Neural cell (in vitro differentiated cells): Measurements from ENCODE around the gene RMC1. TPM values are rescaled to one million over a fixed set of nuclear protein-coding genes. Genes with fewer than 3 reads are reported as not detected.

Experiments
- H2AFZ ChIP-seq: fragments of 200-600, 300-800 bp; sonication (generic), shearing (Covaris generic); 2 replicates; pipeline ENCODE4 v1.6.0; 2014; ENCODE audit warnings: low read depth, mild to moderate bottlenecking, antibody characterized with exemption, low read length, moderate library complexity
- H3F3A ChIP-seq: fragments of 200-600 bp; shearing (Covaris generic); 2 replicates; pipeline ENCODE4 v1.6.1; 2016; ENCODE audit warnings: mild to moderate bottlenecking, moderate library complexity, mixed read lengths, antibody characterized with exemption, low read length; ENCODE audit not compliant: insufficient read depth, poor library complexity, severe bottlenecking
- H3K27ac ChIP-seq: fragments of 200-600, 300-800 bp; sonication (generic), shearing (Covaris generic); 2 replicates; pipeline ENCODE4 v1.5.1; 2014; ENCODE audit warnings: mild to moderate bottlenecking, low read length, moderate library complexity
- H3K27me3 ChIP-seq: fragments of 300-800, 200-600 bp; sonication (generic), shearing (Covaris generic); 2 replicates; pipeline ENCODE4 v1.6.0; 2014; ENCODE audit warnings: mild to moderate bottlenecking, low read depth, low read length, moderate library complexity; ENCODE audit not compliant: insufficient read depth
- H3K36me3 ChIP-seq: fragments of 300-800, 200-600 bp; sonication (generic), shearing (Covaris generic); 2 replicates; pipeline ENCODE4 v1.5.1; 2014; ENCODE audit warnings: mild to moderate bottlenecking, antibody characterized with exemption, low read length, moderate library complexity; ENCODE audit not compliant: insufficient read depth
- H3K4me2 ChIP-seq: fragments of 300-800, 200-600 bp; sonication (generic), shearing (Covaris generic); 2 replicates; pipeline ENCODE4 v1.6.0; 2014; ENCODE audit warnings: mild to moderate bottlenecking, low read length
- H3K4me3 ChIP-seq: fragments of 300-800, 200-600 bp; sonication (generic), shearing (Covaris generic); 2 replicates; pipeline ENCODE4 v1.5.1; 2014; ENCODE audit warnings: mild to moderate bottlenecking, low read length, moderate library complexity
- H3K79me2 ChIP-seq: fragments of 200-600 bp; shearing (Covaris generic); replicated peaks from 2 replicates; pipeline ENCODE4 v1.6.0; 2014; ENCODE audit warnings: mild to moderate bottlenecking, low read length, moderate library complexity; ENCODE audit not compliant: insufficient read depth
- H3K9ac ChIP-seq: fragments of 300-800, 200-600 bp; sonication (generic), shearing (Covaris generic); 2 replicates; pipeline ENCODE4 v1.6.1; 2016; ENCODE audit warnings: mild to moderate bottlenecking, low read length, mixed read lengths
- H3K9me2 ChIP-seq: fragments of 200-600 bp; shearing (Covaris generic); 2 replicates; pipeline ENCODE4 v1.6.1; 2016; ENCODE audit warnings: mild to moderate bottlenecking, low read length, mixed read lengths; ENCODE audit not compliant: insufficient read depth
- H3K9me3 ChIP-seq: fragments of 200-600, 300-800 bp; sonication (generic), shearing (Covaris generic); 2 replicates; pipeline ENCODE4 v1.6.1; 2016; ENCODE audit warnings: mild to moderate bottlenecking, mixed run types, low read length, moderate library complexity, mixed read lengths
- H4K20me1 ChIP-seq: fragments of 200-600 bp; shearing (Covaris generic); 2 replicates; pipeline ENCODE4 v1.6.1; 2016; ENCODE audit warnings: mild to moderate bottlenecking, mixed run types; ENCODE audit not compliant: insufficient read depth
- CTCF ChIP-seq: fragments of 450-650 bp; IDR thresholded peaks from 2 replicates; pipeline ENCODE4 v1.5.1; 2014; ENCODE audit warnings: antibody characterized with exemption, mild to moderate bottlenecking, moderate library complexity; ENCODE audit not compliant: poor library complexity, severe bottlenecking
- EP300 ChIP-seq: fragments of 450-650 bp; conservative IDR thresholded peaks from 2 replicates; pipeline ENCODE4 v1.6.1; 2014; ENCODE audit warnings: antibody characterized with exemption, mild to moderate bottlenecking, moderate library complexity; ENCODE audit not compliant: poor library complexity, severe bottlenecking
- EZH2 ChIP-seq: fragments of 200-600, 300-800 bp; shearing (Covaris generic), sonication (generic); IDR thresholded peaks from 2 replicates; pipeline ENCODE4 v1.6.1; 2014; ENCODE audit warnings: antibody characterized with exemption, low read length, borderline replicate concordance, mild to moderate bottlenecking; ENCODE audit not compliant: insufficient read depth, poor library complexity, severe bottlenecking
- MXI1 ChIP-seq: fragments of 450-650 bp; conservative IDR thresholded peaks from 2 replicates; pipeline ENCODE4 v1.6.1; 2014; ENCODE audit warnings: antibody characterized with exemption, mild to moderate bottlenecking; ENCODE audit not compliant: poor library complexity, severe bottlenecking
- POLR2AphosphoS5 ChIP-seq: IDR thresholded peaks from 2 replicates; pipeline ENCODE4 v1.6.1; 2012
- RAD21 ChIP-seq: fragments of 450-650 bp; conservative IDR thresholded peaks from 2 replicates; pipeline ENCODE4 v1.6.1; 2014; ENCODE audit warnings: antibody characterized with exemption, mild to moderate bottlenecking, moderate library complexity
- SMC3 ChIP-seq: fragments of 450-650 bp; conservative IDR thresholded peaks from 2 replicates; pipeline ENCODE4 v1.6.1; 2014; ENCODE audit warnings: antibody characterized with exemption, mild to moderate bottlenecking, moderate library complexity; ENCODE audit not compliant: poor library complexity
- TAF1 ChIP-seq: IDR thresholded peaks from 2 replicates; pipeline ENCODE4 v1.6.1; 2012; ENCODE audit warnings: low read depth
- polyA plus RNA-seq: library from polyadenylated mRNA; depleted of rRNA; stranded (reverse); fragments of >200 nt; gene quantifications from 2 replicates; pipeline ENCODE4 v1.2.3, GENCODE V29; 2014
- small RNA-seq, 3 experiments: library from RNA; depleted of rRNA; stranded (forward); fragments of <200 nt; gene quantifications; one replicate each; pipeline ENCODE3, GENCODE V24; 2012
- TF ChIP-seq, protein P1 (sequence below): IDR thresholded peaks from 2 replicates; pipeline ENCODE4 v1.6.1; 2012; ENCODE audit warnings: borderline replicate concordance

RMC1 gene
- polyA plus RNA-seq, 1 donor from 2014 or later: 42.2 TPM

GRCh38 chr18:23580677-23581367 lies 77.5 kb downstream of the RMC1 start:
- Histone ChIP-seq H3K9me2 (no peaks in the 10 kb centered on the region), H3K4me3 (no peak overlapping the region), H3K36me3 (no peaks in the 10 kb centered on the region), H3K4me2 (no peak overlapping the region), H3K79me2 (peaks cover 26% of the 10 kb centered on the region), H4K20me1 (no peaks in the 10 kb centered on the region), H3K27ac (no peak overlapping the region), H2AFZ (no peak overlapping the region), H3K9ac (no peak overlapping the region), H3K27me3 (no peaks in the 10 kb centered on the region), H3F3A (no peaks in the 10 kb centered on the region), H3K9me3 (no peaks in the 10 kb centered on the region)
- TF ChIP-seq POLR2AphosphoS5 (no peak), RAD21 (no peak), MXI1 (no peak), CTCF (no peak), TAF1 (no peak), EP300 (no peak), SMC3 (no peak), EZH2 (no peak)
- TF ChIP-seq, protein P1, sequence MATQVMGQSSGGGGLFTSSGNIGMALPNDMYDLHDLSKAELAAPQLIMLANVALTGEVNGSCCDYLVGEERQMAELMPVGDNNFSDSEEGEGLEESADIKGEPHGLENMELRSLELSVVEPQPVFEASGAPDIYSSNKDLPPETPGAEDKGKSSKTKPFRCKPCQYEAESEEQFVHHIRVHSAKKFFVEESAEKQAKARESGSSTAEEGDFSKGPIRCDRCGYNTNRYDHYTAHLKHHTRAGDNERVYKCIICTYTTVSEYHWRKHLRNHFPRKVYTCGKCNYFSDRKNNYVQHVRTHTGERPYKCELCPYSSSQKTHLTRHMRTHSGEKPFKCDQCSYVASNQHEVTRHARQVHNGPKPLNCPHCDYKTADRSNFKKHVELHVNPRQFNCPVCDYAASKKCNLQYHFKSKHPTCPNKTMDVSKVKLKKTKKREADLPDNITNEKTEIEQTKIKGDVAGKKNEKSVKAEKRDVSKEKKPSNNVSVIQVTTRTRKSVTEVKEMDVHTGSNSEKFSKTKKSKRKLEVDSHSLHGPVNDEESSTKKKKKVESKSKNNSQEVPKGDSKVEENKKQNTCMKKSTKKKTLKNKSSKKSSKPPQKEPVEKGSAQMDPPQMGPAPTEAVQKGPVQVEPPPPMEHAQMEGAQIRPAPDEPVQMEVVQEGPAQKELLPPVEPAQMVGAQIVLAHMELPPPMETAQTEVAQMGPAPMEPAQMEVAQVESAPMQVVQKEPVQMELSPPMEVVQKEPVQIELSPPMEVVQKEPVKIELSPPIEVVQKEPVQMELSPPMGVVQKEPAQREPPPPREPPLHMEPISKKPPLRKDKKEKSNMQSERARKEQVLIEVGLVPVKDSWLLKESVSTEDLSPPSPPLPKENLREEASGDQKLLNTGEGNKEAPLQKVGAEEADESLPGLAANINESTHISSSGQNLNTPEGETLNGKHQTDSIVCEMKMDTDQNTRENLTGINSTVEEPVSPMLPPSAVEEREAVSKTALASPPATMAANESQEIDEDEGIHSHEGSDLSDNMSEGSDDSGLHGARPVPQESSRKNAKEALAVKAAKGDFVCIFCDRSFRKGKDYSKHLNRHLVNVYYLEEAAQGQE: no peak

Small RNA genes within 50 kb of the gene (small RNA-seq; reads per million reads assigned to genes)
- 0 reads per million in 3 experiments for gene AC026634.1
- 0 to 1.2 (median 0) reads per million in 3 experiments for gene RF00019

Other genes with a start within 250 kb of the RMC1 start
- 73.0 and 109 TPM in 2 replicates for gene RIOK3, start 50.2 kb upstream of the RMC1 start, polyA plus RNA-seq
- gene NPC1, start 83.0 kb downstream of the RMC1 start, polyA plus RNA-seq: 20.9 and 21.7 TPM in 2 replicates
- 4.9 and 7.1 TPM in 2 replicates for gene ANKRD29, start 159.4 kb downstream of the RMC1 start, polyA plus RNA-seq
- 2.2 and 3.4 TPM in 2 replicates for gene LAMA3, start 185.9 kb downstream of the RMC1 start, polyA plus RNA-seq